Measurements from ENCODE around the gene PSME1. TPM values are rescaled to one million over a fixed set of nuclear protein-coding genes. Genes with fewer than 3 reads are reported as not detected.

PSME1 gene
- total and polyA plus RNA-seq, 2 of the 13 experiments (the other 11 are each of a cell fraction or from before 2014, with no cell fraction given), result 159 to 608 TPM

- TF ChIP-seq, protein P1, sequence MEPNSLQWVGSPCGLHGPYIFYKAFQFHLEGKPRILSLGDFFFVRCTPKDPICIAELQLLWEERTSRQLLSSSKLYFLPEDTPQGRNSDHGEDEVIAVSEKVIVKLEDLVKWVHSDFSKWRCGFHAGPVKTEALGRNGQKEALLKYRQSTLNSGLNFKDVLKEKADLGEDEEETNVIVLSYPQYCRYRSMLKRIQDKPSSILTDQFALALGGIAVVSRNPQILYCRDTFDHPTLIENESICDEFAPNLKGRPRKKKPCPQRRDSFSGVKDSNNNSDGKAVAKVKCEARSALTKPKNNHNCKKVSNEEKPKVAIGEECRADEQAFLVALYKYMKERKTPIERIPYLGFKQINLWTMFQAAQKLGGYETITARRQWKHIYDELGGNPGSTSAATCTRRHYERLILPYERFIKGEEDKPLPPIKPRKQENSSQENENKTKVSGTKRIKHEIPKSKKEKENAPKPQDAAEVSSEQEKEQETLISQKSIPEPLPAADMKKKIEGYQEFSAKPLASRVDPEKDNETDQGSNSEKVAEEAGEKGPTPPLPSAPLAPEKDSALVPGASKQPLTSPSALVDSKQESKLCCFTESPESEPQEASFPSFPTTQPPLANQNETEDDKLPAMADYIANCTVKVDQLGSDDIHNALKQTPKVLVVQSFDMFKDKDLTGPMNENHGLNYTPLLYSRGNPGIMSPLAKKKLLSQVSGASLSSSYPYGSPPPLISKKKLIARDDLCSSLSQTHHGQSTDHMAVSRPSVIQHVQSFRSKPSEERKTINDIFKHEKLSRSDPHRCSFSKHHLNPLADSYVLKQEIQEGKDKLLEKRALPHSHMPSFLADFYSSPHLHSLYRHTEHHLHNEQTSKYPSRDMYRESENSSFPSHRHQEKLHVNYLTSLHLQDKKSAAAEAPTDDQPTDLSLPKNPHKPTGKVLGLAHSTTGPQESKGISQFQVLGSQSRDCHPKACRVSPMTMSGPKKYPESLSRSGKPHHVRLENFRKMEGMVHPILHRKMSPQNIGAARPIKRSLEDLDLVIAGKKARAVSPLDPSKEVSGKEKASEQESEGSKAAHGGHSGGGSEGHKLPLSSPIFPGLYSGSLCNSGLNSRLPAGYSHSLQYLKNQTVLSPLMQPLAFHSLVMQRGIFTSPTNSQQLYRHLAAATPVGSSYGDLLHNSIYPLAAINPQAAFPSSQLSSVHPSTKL (CRISPR knock-in tag; IDR thresholded peaks at IDR 0.05), result peak; percentile 99
- TF ChIP-seq AGO2 (optimal IDR thresholded peaks at IDR 0.05; ENCODE audit: low read depth, low read length) (peak; percentile 91), ZNF75D (CRISPR knock-in tag; IDR thresholded peaks at IDR 0.05; ENCODE audit: borderline replicate concordance) (no peak; the same call in 1 of the 2 replicates), ZNF362 (CRISPR knock-in tag; IDR thresholded peaks at IDR 0.05; ENCODE audit: borderline replicate concordance) (peak; percentile 62; the same call in 1 of the 2 replicates), NCOR1 (IDR thresholded peaks at IDR 0.05; ENCODE audit: borderline replicate concordance, low read length) (peak; percentile 99), CC2D1A (CRISPR knock-in tag; IDR thresholded peaks at IDR 0.05) (no peak), ZNF619 (CRISPR knock-in tag; IDR thresholded peaks at IDR 0.05) (peak; percentile 100), SNAI1 (CRISPR knock-in tag; IDR thresholded peaks at IDR 0.05; ENCODE audit: borderline replicate concordance) (peak; percentile 40; the same call in 1 of the 2 replicates), TARDBP (CRISPR knock-in tag; IDR thresholded peaks at IDR 0.05) (peak; percentile 100), TP53 (CRISPR knock-in tag; conservative IDR thresholded peaks at IDR 0.05) (peak; percentile 43; the same call in 1 of the 2 replicates), ZNF496 (CRISPR knock-in tag; IDR thresholded peaks at IDR 0.05; ENCODE audit: insufficient replicate concordance) (no peak), SP2 (CRISPR knock-in tag; IDR thresholded peaks at IDR 0.05) (peak; percentile 63), ZNF33B (CRISPR knock-in tag; IDR thresholded peaks at IDR 0.05) (peak; percentile 98), CHCHD3 (CRISPR knock-in tag; IDR thresholded peaks at IDR 0.05) (no peak), HOXA7 (CRISPR knock-in tag; IDR thresholded peaks at IDR 0.05) (no peak), ATRX (CRISPR knock-in tag; IDR thresholded peaks at IDR 0.05; ENCODE audit: borderline replicate concordance) (no peak), REXO4 (CRISPR knock-in tag; IDR thresholded peaks at IDR 0.05; ENCODE audit: borderline replicate concordance) (peak; percentile 31; the same call in 1 of the 2 replicates), ZNF562 (CRISPR knock-in tag; IDR thresholded peaks at IDR 0.05; ENCODE audit: borderline replicate concordance) (no peak), ZSCAN9 (CRISPR knock-in tag; IDR thresholded peaks at IDR 0.05; ENCODE audit: borderline replicate concordance) (peak; percentile 92), ZFX (CRISPR knock-in tag; IDR thresholded peaks at IDR 0.05; ENCODE audit: low read depth) (peak; percentile 98), ZFP36 (IDR thresholded peaks at IDR 0.05; ENCODE audit: borderline replicate concordance, low read depth, low read length, partially characterized antibody) (no peak), TFAP4 (IDR thresholded peaks at IDR 0.05; ENCODE audit: borderline replicate concordance, low read depth) (peak; percentile 92; the same call in 1 of the 2 replicates), ZNF253 (CRISPR knock-in tag; IDR thresholded peaks at IDR 0.05; ENCODE audit: borderline replicate concordance) (peak; percentile 89; the same call in 1 of the 2 replicates), U2AF1 (optimal IDR thresholded peaks at IDR 0.05; ENCODE audit: low read depth, low read length) (peak; percentile 38)
Measured at GRCh38 chr14:24113801-24114531, 22.0 kb upstream of the PSME1 start (continued).

All from HepG2 (cell line).